MV-4-11 (cell line): ENCODE measurements around the gene MND1.
"Not testable (repeated sequence)": the region's sequence is repeated elsewhere in the genome, so short reads cannot be mapped to it uniquely, and the experiment has no call there.

Experiments used
- DNase-seq: peaks from one replicate; lab custom pipeline; 2025; lab: John Stamatoyannopoulos, UW

MND1 gene

GRCh38 chr4:153440475-153440874 is 96.0 kb downstream of the MND1 start:
- peak; percentile 4 for DNase-seq

GRCh38 chr4:153447175-153447905 is 102.9 kb downstream of the MND1 start:
- DNase-seq, result no peak

DNA sequence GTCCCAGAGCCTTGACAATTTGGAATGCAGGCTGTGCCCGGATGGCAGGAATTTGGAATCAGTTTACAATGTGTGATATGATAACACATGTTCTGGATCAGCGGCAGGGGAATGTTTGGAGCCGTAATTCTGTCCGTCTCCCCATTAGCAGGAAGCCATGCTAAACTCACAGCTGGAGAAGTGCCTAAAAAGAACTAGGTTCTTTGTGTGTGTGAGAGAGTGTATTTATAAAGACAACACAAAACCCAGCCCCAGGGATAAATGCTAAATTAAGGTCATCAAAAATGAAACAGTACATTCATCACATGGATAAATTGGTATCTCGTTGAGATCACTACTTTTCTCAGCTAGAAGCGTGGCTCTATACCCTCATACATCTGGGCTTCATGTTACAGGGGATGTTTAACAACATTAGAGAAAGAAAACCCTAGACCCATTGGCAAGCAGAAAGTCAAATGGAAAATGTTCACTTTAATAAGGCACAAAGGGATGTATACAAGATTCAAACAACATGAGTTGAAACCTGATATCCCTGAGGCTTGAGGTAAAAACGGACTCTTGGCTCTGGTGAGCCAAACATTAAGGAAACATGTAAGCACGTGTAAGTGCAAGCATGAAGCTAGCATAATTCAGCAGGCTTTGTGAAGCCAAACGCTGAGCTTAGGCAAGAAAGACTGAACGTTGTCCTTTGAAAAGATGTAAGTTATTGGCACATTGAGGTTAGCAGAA is 103.7 kb downstream of the MND1 start:
- DNase-seq, result no peak

- no peak for DNase-seq
Measured at GRCh38 chr4:153449338-153449737, 104.8 kb downstream of the MND1 start.

- no peak for DNase-seq
Measured at GRCh38 chr4:153450544-153450917, 106.0 kb downstream of the MND1 start.

GRCh38 chr4:153451145-153451544 is 106.7 kb downstream of the MND1 start:
- not testable (repeated sequence) for DNase-seq

DNA sequence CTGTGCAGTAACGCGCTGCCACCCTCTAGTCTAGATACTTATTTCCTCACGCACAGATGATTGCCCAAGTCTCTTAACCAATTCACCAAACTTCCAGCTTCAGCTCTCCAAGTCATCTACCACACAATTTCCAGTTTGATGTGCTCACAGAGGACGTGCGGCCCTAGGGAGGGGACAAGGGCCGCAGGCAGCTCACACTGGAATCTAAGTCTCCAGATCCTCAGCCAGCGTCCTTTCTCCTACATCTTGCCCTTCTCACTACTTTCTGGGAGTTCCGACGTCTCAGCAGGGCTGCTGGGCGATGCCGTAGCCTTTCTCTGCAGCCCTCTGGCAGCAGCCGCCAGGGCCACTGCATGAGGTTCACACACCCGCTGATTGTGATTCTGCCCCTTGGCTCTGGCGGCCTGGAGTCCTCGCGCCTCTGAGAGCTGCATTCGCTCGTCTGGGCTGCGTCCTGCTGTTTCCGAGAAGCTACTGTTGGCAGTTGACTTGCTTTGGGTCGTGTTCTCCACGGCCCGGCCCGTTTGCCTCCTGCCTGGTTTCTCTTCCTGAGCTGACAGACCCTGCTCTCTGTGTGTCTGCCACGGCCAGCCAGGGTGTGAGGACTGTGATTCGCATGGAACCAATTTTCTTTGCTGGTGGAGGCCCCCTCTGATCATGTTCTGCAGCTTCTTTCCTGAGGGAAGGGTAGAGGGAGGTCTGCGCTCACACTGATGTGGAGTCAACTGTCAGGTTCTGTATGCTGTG is 107.6 kb downstream of the MND1 start:
- peak; percentile 63 for DNase-seq

DNA sequence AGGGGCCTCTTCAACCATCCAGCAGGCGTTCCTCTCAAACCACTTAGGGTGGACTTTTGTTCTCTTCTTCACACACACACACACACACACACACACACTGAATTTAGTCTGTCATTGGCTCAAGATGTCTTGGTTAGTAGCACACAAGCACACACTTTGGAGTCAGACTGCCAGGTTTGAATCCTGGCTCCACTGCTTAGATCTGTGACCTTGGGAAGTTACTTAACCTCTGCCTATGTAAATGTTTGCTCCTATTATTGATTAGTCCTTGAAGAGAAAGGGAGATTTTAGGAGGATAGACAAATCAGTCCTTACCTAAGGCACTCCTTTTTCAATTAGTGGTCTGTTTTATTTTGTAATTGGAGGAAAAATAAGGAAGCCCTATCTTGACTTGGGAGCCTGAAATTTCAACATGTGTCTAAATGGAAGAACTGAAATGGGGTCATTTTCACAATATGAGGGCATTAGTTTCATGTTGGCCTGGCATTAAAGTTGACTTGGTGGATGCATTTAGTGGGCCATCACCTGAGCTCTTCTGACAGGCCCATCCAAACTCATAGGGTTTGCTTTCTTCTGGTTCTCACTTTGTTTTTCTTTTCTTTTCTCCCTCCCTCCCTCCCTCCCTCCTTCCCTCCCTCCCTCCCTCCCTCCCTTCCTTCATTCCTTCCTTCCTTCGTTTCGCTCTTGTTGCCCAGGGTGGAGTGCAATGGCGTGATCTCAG is 108.3 kb downstream of the MND1 start:
- no peak for DNase-seq

- peak; percentile 66 for DNase-seq
Measured at GRCh38 chr4:153453402-153453801, 108.9 kb downstream of the MND1 start.

- peak; percentile 2 for DNase-seq
Measured at GRCh38 chr4:153458969-153459368, 114.5 kb downstream of the MND1 start.

DNA sequence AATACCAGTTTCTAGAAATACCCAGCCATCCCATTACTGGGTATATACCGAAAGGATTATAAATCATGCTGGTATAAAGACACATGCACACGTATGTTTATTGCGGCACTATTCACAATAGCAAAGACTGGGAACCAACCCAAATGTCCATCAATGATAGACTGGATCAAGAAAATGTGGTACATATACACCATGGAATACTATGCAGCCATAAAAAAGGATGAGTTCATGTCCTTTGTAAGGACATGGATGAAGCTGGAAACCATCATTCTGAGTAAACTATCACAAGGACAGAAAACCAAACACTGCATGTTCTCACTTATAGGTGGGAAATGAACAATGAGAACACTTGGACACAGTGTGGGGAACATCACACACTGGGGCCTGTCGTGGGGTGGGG is 117.1 kb downstream of the MND1 start:
- DNase-seq, result not testable (repeated sequence)

GRCh38 chr4:153464068-153464467 is 119.6 kb downstream of the MND1 start:
- no peak for DNase-seq
